Left ventricle myocardium inferior (tissue), 1 donor: ENCODE measurements around the gene HERC3. TPM values are rescaled to one million over a fixed set of nuclear protein-coding genes. Genes with fewer than 3 reads are reported as not detected.

ENCODE experiments used
- DNase-seq: peaks from one replicate; pipeline ENCODE4 v3.0.0-alpha.2; 2020
- H3K27ac ChIP-seq: fragments of 200-600 bp; replicated peaks from 2 replicates; pipeline ENCODE4 v1.8.0; 2021
- H3K27me3 ChIP-seq: fragments of 200-600 bp; 2 replicates; pipeline ENCODE4 v1.8.0; 2021; ENCODE audit warnings: low read depth
- H3K36me3 ChIP-seq: fragments of 200-600 bp; 2 replicates; pipeline ENCODE4 v1.8.0; 2021
- H3K4me1 ChIP-seq: fragments of 200-600 bp; 2 replicates; pipeline ENCODE4 v1.8.0; 2021
- H3K4me3 ChIP-seq: fragments of 200-600 bp; 2 replicates; pipeline ENCODE4 v1.8.0; 2021; ENCODE audit warnings: mild to moderate bottlenecking, moderate library complexity
- H3K9me3 ChIP-seq: fragments of 200-600 bp; replicated peaks from 2 replicates; pipeline ENCODE4 v1.8.0; 2021
- CTCF ChIP-seq: fragments of 200-600 bp; IDR thresholded peaks from 2 replicates; pipeline ENCODE4 v1.8.0; 2021; ENCODE audit warnings: antibody characterized with exemption, mild to moderate bottlenecking, borderline replicate concordance
- intact Hi-C: fragments of 100-400 bp; cut with micrococcal nuclease; formaldehyde crosslinking; loops from one replicate; pipeline ENCODE4 v1.11.0; 2022
- total RNA-seq: library from RNA; stranded (reverse); fragmentation: NEBNext Ultra II Directional; extraction: Animal tissue kit (Norgen Biotek cat#: 25700); gene quantifications from one replicate; pipeline ENCODE4 v1.2.1, GENCODE V29; 2021
- donor health status: DM: no; HTN: yes; CAD: no; lungs with severe emphysema.

Gene HERC3
- total RNA-seq, 1 donor from 2014 or later = 56.8 TPM

- peak overlapping the region; percentile 57 for H3K27ac ChIP-seq
- intact Hi-C loops = loop anchor here (5.0 to 10.0 kb wide), 2 partner anchors 109 to 316 kb away; no protein-coding TSS in a partner anchor
- TF ChIP-seq CTCF = no peak
- H3K4me1 ChIP-seq = peaks cover 15% of the 10 kb centered on the region
- no peaks in the 10 kb centered on the region for H3K9me3 ChIP-seq
- no peaks in the 10 kb centered on the region for H3K27me3 ChIP-seq
- DNase-seq = no peak
- H3K36me3 ChIP-seq = peaks cover 63% of the 10 kb centered on the region
- no peak overlapping the region for H3K4me3 ChIP-seq
These were observed 113.7 kb downstream of the HERC3 start for GRCh38 chr4:88705805-88706492.

- intact Hi-C loops = loop anchor here (5.0 to 10.0 kb wide), 2 partner anchors 108 to 316 kb away; no protein-coding TSS in a partner anchor
- peaks cover under 1% of the 10 kb centered on the region for H3K9me3 ChIP-seq
These were observed 114.3 kb downstream of the HERC3 start for GRCh38 chr4:88706574-88706973.

DNA sequence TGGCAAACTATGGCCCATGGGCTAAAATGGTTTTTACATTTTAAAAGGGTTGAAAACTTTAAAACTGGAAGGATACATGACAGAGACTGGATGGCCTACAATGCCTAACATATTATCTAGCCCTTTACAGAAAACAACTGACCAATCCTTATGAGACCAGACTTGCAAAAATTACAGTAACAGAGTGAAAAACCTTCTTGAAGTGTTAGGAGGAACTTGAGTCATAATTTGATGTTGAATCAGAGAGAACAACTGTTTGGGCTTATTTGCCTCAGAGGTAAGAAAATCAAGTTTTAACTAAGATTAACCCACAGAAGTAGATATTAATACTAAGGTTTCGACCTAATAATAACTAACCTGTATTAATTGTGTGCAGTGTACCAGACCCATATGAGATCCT lies 117.7 kb downstream of the HERC3 start:
- H3K4me1 ChIP-seq = peaks cover 15% of the 10 kb centered on the region
- no peaks in the 10 kb centered on the region for H3K27me3 ChIP-seq
- intact Hi-C loops = loop anchor here (5.0 to 10.0 kb wide), 2 partner anchors 105 to 312 kb away; no protein-coding TSS in a partner anchor
- H3K36me3 ChIP-seq = peaks cover 61% of the 10 kb centered on the region
- no peak for TF ChIP-seq CTCF
- peaks cover 7% of the 10 kb centered on the region for H3K9me3 ChIP-seq
- no peak overlapping the region for H3K27ac ChIP-seq
- no peak overlapping the region for H3K4me3 ChIP-seq
- no peak for DNase-seq

More at GRCh38 chr4:88706574-88706973, 114.3 kb downstream of the HERC3 start:
- Histone ChIP-seq H3K27me3 (no peaks in the 10 kb centered on the region), H3K27ac (peak overlapping the region; percentile 57), H3K36me3 (peaks cover 68% of the 10 kb centered on the region), H3K4me1 (peaks cover 15% of the 10 kb centered on the region), H3K4me3 (no peak overlapping the region)
- no peak for DNase-seq
- peak; percentile 75 for TF ChIP-seq CTCF

DNA sequence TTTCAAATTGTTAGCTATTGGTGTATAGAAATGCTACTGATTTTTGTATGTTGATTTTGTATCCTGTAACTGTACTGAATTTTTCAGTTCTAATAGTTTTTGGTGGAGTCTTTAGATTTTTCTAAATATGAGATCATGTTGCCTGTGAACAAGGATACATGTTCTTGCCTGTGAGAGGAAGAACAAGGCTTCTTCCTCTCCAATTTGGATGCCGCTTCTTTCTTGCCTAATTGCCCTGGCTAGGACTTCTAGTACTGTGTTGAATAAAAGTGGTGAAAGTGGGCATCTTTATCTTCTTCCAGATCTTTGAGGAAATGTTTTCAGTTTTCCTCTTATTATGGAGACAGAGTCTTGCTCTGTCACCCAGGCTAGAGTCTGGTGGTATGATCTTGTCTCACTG lies 121.5 kb downstream of the HERC3 start:
- Histone ChIP-seq H3K9me3 (peaks cover 30% of the 10 kb centered on the region), H3K4me1 (no peaks in the 10 kb centered on the region), H3K36me3 (peaks cover 71% of the 10 kb centered on the region), H3K27ac (no peak overlapping the region), H3K4me3 (no peak overlapping the region), H3K27me3 (no peaks in the 10 kb centered on the region)
- intact Hi-C loops = no loop called here
- TF ChIP-seq CTCF = no peak
- DNase-seq = no peak

- no peak overlapping the region for H3K27ac ChIP-seq
- intact Hi-C loops = no loop called here
- no peaks in the 10 kb centered on the region for H3K27me3 ChIP-seq
- TF ChIP-seq CTCF = no peak
- peaks cover 33% of the 10 kb centered on the region for H3K4me1 ChIP-seq
- H3K36me3 ChIP-seq = peaks cover 42% of the 10 kb centered on the region
- H3K4me3 ChIP-seq = no peak overlapping the region
- no peak for DNase-seq
- H3K9me3 ChIP-seq = peaks cover 23% of the 10 kb centered on the region
These were observed 125.8 kb downstream of the HERC3 start for GRCh38 chr4:88718098-88718497.
